ENCODE measurements around the gene ATP13A3. TPM values are rescaled to one million over a fixed set of nuclear protein-coding genes. Genes with fewer than 3 reads are reported as not detected.
"Not testable (repeated sequence)": the region's sequence is repeated elsewhere in the genome, so short reads cannot be mapped to it uniquely, and the experiment has no call there.

The ATP13A3 gene
- total RNA-seq, 4 donors from 2014 or later: 106 to 157 (median 128) TPM

GRCh38 chr3:194526164-194526563, 39.4 kb upstream of the ATP13A3 start:
- H3K4me1 ChIP-seq: no peaks in the 10 kb centered on the region
- no peak for TF ChIP-seq POLR2AphosphoS5 (IDR thresholded peaks at IDR 0.05)
- no peak for TF ChIP-seq POLR2A (IDR thresholded peaks at IDR 0.05)
- TF ChIP-seq EP300 (IDR thresholded peaks at IDR 0.05): no peak
- TF ChIP-seq CTCF (IDR thresholded peaks at IDR 0.05): no peak
- H3K9me3 ChIP-seq: no peaks in the 10 kb centered on the region
- no peaks in the 10 kb centered on the region for H3K36me3 ChIP-seq
- no peak overlapping the region for H3K27ac ChIP-seq
- H3K27me3 ChIP-seq: no peaks in the 10 kb centered on the region
- no peak for ATAC-seq
- H3K4me3 ChIP-seq: no peak overlapping the region
- WGBS, 2 donors (ENCODE audit: low coverage in 1 of 2): 80 to 100% methylated on average over 3 to 4 of the region's 4 CpGs

- 17 to 38% methylated on average over 2 to 4 of the region's 4 CpGs for WGBS, 2 donors (ENCODE audit: low coverage in 1 of 2)
- no peak for ATAC-seq
- no peak overlapping the region for H3K27ac ChIP-seq
- H3K4me1 ChIP-seq: no peaks in the 10 kb centered on the region
- TF ChIP-seq CTCF (IDR thresholded peaks at IDR 0.05): no peak
- TF ChIP-seq EP300 (IDR thresholded peaks at IDR 0.05): no peak
- TF ChIP-seq POLR2AphosphoS5 (IDR thresholded peaks at IDR 0.05): no peak
- TF ChIP-seq POLR2A (IDR thresholded peaks at IDR 0.05): no peak
- no peaks in the 10 kb centered on the region for H3K9me3 ChIP-seq
- no peaks in the 10 kb centered on the region for H3K36me3 ChIP-seq
- no peak overlapping the region for H3K4me3 ChIP-seq
- no peaks in the 10 kb centered on the region for H3K27me3 ChIP-seq
These were observed 35.8 kb upstream of the ATP13A3 start for GRCh38 chr3:194522579-194523046.

GRCh38 chr3:194521510-194522260, 34.9 kb upstream of the ATP13A3 start:
- H3K27me3 ChIP-seq: peaks cover 4% of the 10 kb centered on the region
- H3K4me1 ChIP-seq: no peaks in the 10 kb centered on the region
- H3K9me3 ChIP-seq: no peaks in the 10 kb centered on the region
- no peak for TF ChIP-seq POLR2A (IDR thresholded peaks at IDR 0.05)
- TF ChIP-seq CTCF (IDR thresholded peaks at IDR 0.05): no peak
- no peak for TF ChIP-seq POLR2AphosphoS5 (IDR thresholded peaks at IDR 0.05)
- TF ChIP-seq EP300 (IDR thresholded peaks at IDR 0.05): no peak
- ATAC-seq: no peak
- no peak overlapping the region for H3K27ac ChIP-seq
- WGBS, 2 donors (ENCODE audit: low coverage in 1 of 2): 60 to 75% methylated on average over 1 to 2 of the region's 2 CpGs
- H3K4me3 ChIP-seq: no peak overlapping the region
- no peaks in the 10 kb centered on the region for H3K36me3 ChIP-seq

GRCh38 chr3:194520682-194521162, 33.9 kb upstream of the ATP13A3 start:
- not testable (repeated sequence) for H3K27ac ChIP-seq, H3K4me3 ChIP-seq, H3K27me3 ChIP-seq, H3K36me3 ChIP-seq, H3K4me1 ChIP-seq, ATAC-seq, H3K9me3 ChIP-seq
- 65 to 75% methylated on average over 2 to 5 of the region's 8 CpGs for WGBS, 2 donors (ENCODE audit: low coverage in 1 of 2)

GRCh38 chr3:194520201-194520600, 33.4 kb upstream of the ATP13A3 start:
- WGBS, 2 donors (ENCODE audit: low coverage in 1 of 2): 76 to 88% methylated on average over 4 to 5 of the region's 5 CpGs
- ATAC-seq: not testable (repeated sequence)

GRCh38 chr3:194518652-194519051, 31.9 kb upstream of the ATP13A3 start:
- peaks cover 7% of the 10 kb centered on the region for H3K27me3 ChIP-seq
- H3K36me3 ChIP-seq: no peaks in the 10 kb centered on the region
- no peaks in the 10 kb centered on the region for H3K4me1 ChIP-seq
- H3K27ac ChIP-seq: no peak overlapping the region
- no peak for ATAC-seq
- TF ChIP-seq CTCF (IDR thresholded peaks at IDR 0.05) (no peak), POLR2A (IDR thresholded peaks at IDR 0.05) (no peak), EP300 (IDR thresholded peaks at IDR 0.05) (no peak), POLR2AphosphoS5 (IDR thresholded peaks at IDR 0.05) (no peak)
- H3K9me3 ChIP-seq: no peaks in the 10 kb centered on the region
- no peak overlapping the region for H3K4me3 ChIP-seq
- 73 to 81% methylated on average over 2 of the region's 2 CpGs for WGBS, 2 donors (ENCODE audit: low coverage in 1 of 2)

More at GRCh38 chr3:194520201-194520600, 33.4 kb upstream of the ATP13A3 start:
- H3K27ac ChIP-seq, H3K36me3 ChIP-seq, H3K4me1 ChIP-seq, H3K9me3 ChIP-seq, H3K27me3 ChIP-seq, H3K4me3 ChIP-seq: not testable (repeated sequence)

All from gastroesophageal sphincter (tissue), 4 donors.